Measurements from ENCODE around the gene BARX2.

The BARX2 gene

DNA sequence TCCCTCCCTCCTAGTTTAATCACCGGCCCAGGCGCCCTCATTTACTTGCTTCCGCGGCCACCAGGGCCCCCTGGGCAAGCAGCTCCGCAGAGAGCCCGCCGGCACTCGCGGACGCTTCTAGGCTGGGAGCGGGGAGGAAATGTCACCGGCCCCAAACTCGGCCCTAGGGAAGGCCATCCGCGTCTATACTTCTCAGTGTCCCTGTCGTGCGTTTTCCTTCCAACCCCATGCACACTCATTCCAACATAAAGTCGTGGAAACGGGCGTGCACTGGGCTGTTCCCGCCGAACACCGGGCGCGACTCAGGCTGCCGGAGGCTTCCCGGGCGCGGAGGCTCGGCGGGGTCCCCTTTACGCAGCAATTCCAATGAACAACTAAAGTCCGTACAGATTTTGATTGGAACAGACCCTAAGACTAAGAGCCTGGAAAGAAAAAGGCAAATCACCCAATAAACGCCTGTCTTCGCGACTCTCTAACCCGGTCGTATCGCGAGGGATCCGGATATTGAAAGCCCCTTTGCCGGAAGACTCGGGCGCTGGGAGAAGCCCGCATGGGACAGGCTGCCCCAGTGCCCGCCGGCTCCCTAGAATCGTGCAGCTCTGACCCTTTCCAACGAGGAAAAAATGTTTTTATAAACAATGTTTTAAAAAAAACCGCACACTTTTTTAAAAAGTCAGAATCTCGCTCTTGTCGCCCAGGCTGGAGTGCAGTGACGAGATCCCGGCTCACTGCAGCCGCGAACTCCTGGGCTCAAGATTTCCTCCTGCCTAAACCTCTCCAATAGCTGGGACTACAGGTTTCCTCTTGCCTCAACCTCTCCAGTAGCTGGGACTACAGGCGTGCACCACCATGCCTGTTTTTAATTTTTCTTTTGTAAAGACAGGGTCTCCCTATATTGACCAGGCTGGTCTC lies 1.3 kb upstream of the BARX2 start:
- DNase-seq, result no peak

DNA sequence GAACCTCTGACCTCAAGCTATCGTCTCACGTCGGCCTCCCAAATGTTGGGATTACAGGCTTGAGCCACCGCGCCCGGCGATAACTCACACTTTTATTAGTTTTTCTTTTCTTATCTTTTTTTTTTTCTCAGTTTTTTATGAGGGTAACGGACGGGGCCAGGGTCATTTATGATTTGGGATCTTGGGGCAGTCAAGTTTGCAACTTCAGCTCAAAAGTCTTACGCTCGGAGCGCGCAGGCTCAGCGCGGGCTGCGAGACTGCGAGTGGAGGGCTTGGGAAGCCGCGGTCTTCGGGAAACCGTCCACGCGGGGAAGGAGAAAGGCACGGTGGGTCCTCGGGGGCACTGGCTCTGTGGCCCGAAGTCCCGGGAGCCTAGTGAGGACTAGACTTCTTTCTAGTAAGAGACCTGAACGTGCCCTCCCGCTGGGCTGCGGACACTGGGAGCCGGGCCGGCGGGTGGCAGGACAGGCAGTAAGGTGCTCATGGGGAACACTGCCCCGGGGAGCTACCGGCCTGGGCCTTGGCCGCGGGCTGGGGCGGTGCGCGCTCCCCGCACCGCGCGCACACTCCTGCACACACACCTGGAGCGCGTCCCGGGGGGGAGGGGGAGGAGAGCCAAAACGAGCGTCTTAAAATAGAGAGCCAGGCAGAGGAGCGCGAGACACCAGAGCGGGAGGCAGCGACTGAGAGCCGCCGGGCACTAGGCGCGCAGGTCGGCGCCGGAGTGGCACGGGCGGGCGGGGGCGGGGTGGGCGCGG lies 476 bp upstream of the BARX2 start:
- DNase-seq, result no peak

DNA sequence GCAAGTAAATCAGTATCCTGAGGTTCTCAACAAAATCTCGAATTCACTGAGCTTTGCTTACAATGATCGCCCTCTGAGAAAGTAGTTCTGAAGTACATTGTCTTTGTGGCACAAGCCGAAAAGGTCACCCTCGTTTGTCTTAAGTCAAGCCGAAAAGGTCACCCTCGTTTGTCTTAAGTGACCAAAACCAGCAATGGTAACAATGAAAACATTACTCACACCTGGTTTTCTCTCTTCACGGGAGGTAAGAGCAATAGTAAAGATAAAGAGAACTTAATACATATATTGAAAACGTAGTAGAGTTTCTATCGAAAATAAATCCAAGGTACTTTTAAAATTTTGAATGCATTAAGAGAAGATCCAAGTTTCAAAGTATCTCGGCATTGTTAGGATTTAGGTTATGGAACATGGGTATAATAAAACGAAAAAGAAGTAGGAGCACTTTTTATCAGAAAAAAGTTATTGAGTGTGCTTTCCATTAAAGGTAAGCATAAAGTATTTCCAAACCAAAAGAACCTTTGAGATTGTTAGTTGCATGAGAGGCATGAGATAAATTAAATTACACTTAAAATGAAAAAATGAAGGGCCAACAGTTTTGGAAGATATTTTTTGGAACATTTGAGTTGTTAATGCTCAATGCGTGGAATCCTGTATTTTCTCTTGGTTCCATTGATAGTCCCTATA lies 1.2 kb downstream of the BARX2 start:
- no peak for DNase-seq

DNA sequence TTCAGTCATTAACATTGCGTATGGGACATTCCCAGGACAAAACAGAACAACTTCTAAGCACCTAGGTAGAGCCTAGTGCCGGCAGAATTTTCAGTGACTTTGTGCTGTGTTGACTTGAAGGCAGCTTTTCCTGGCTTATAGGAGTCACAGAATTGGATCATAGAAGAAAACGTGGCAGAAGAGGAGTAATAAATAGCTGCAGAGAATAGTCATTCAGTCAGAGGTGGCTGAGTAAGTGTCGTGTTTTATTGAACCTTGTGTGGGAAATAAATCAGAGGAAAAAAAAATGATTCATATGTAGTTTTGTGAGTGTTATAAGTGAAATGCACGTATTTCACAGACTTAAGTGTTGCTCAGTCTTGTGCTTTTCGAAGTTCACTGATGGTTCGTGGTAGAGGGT lies 2.1 kb downstream of the BARX2 start:
- no peak for DNase-seq

DNA sequence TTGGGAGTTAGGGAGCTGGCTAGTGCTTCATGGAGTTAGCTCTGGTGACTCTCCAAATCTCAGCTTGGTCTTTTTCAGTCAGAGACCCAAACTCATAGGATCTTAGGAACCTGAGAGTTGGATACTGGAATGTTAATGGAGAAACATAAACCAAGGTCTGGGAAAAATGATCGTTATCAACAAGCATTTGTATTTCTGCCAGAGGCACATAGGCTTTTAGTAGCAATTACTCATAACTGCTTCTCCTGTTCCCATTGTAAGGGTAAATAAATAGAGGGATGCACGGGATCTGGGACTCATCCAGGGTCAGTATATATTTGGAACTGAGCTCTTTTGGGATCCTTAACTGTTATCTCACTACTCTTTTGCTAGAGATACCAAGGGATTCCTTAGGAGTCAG lies 4.8 kb downstream of the BARX2 start:
- DNase-seq, result no peak

DNA sequence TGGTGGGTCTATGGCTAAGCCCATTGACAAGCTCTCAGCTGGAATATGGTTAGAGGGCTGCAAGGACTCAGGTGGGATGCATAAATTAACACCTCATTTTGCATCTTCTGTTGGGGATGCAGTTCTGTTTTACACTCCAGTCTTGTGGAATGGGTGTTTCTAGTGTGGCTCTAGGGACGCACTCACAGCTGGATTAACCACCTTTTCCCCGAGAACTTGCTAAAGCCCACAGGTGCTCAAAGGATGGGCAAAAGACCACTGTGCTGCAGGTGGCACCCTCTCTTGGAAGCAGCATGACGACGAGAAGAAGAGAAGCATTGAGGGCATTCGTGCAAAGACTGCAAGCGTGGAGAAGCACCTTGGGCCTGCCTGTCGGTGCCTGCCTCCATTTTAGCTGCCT lies 6.9 kb downstream of the BARX2 start:
- no peak for DNase-seq

DNA sequence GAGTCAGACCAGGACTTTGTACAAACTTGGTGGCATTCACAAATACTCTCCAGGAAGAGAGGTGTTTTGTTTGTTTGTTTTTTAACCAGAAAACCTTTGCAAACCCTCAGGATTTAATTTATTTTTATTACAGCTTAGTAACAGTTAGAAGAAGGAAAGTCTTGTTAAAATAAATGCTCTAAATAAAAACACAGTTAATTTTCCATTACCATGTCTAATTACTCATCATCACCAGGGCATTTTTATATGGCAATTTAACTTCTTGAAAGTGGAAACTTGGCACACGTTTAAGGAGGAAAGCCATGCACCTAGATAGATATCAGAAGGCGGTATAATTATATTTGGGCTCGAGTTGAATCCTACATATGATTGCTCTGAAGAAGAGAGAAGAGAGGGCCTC lies 7.4 kb downstream of the BARX2 start:
- DNase-seq, result no peak

DNA sequence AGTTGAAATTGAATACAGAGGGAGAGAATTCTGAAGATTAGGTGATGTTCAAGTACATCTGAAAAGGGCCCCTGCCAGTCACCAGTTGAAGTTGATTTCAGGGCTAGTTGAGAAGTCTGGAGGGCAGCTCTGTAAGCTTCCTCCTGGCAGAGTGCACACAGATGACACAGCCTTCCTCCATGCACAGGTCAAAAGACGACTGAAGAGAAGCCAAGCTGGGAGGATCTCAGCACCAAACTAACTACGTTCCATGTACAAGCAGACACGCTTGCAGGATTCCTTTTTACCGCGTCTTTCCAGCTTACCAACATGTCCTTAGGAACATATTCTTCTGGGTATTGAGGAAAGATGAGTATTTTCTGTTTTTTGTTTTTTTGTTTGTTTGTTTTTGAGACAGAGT lies 7.9 kb downstream of the BARX2 start:
- no peak for DNase-seq

DNA sequence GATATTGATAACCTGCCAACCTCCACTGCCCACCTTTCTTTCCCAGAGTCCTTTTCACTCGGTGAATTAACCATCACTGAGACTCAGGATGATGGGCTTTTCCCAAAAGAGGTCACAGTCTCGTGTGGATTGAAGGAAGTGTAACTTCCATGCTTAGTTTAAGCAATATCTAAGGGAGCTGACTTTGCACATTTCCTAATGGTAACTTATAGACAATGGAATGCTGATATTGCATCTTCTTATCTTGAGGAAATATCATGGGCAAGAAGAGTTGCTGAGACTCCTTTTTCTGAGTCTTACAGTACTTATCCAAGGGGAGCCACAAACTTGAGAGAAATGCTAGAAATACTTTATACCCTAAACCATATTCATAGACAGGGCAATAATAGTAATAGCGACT lies 8.8 kb downstream of the BARX2 start:
- DNase-seq, result no peak

DNA sequence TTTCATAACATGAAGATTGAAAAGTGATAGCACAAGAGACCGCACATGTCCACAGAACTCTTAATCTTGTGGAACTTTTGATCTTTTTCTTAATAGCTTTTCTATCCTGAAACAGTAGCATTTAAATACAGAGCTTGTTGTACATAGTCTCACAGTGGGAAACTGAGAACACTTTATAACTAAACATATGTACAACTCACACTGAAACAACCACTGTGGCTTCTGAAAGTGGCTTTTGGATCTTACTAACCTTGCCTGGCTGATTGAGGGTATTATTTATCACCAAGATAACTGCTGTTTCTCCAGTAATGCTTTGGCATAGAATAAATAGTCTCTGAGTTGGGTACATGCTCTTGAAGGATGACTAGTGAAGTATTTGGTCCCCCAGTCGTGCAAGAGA lies 10.2 kb downstream of the BARX2 start:
- no peak for DNase-seq

DNA sequence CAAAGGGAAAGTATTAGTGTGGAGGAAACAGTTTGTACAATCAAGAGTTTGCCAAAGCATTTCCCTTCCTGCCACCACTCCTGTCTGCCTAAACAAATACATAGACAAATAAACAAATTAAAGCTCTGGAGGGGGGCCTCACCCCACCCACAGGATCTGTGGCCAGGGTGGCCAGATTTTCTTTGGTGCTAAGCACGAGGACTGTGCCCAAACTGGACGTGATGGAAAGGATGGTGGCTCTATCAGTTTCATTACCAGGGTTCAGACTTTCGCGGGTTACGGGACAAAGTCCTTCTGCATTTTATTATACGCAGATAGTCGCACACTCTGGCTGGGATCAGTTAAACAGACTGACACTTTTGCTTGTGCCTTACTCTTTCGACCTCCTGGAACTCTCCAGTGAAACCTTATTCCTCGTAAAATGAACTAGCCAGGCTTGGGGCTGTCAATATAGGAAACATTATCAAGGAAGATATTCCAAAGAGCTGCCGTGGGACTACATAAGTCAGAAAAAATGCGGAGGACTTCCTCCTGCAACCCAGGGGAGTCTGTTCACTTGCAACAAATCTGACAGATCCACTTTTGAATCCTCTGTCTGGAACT lies 11.2 kb downstream of the BARX2 start:
- no peak for DNase-seq

DNA sequence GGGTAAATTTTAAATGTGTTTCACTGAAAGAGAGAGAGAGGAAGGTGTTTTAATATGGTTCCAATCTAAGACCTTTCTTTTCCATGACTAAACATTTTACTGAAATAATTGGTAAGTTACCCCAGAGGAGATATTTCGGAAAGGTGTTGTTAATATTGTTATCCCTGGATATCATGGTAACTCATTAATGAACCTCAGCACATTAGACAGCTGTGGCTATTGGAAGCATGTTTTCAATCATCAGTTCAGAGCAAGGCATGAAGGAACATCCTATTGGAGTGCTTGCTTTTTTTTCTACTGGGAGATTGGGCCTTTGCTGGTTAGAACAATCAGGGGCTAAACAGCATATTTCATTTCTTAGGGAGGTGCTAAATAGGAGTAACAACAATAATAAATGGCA lies 11.8 kb downstream of the BARX2 start:
- DNase-seq, result no peak

DNA sequence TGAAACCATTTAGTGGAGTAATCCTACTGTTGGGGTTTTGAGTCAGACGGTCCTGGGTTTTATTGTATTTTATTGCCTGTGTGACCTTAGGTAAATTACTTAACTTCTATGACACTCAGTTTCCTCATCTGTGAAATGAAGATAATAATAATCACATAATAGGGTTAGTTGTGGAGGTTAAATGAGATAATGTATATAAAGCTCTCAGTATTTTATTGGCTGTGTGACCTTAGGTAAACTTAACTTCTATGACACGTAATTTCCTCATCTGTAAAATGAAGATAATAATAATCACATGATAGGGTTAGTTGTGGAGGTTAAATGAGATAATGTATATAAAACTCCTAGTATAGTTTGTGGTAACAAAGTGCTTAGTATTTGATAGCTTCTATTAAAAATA lies 13.2 kb downstream of the BARX2 start:
- no peak for DNase-seq

DNA sequence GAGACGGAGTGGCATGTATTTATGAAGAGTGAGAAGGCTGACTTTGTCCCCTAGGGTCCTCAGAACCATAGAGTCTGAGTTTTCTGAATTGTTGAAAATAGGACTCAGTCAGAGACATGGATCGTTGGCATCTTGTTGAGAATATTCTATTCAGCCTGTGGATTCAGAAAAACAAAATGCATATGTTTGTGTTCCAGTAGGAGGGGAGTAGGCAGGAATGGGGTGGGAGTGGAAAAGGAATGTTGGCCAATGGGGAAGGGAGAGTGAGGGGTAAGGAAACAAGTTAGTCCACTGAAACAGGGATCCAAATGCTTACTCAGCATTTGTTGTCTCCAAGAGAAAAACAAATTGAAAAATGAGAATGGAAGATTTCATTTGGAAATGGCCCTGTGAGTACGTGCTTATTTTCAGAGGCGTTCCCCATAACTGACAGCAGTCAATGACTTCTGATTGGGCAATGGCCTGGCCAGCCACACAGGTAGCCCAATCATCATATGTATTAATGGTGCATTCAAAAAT lies 14.7 kb downstream of the BARX2 start:
- DNase-seq, result no peak

DNA sequence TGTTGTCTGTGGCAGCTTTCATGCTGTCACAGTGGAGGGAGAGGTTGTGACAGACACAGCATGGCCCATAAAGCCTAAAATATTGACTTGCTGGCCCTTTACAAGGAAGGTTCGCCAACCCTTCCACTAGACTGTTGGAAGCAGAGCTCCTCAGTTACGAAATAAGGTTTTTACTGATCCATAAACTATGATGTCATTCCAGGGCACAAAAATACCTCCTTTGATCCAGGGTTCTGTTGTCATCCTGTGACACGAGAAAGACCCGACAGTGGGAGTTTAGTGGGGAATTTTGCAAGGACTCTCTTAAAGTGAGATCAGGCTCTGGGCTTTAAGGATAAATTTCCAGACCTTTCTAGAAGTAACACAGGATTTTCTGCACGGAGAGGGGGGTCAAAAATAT lies 15.7 kb downstream of the BARX2 start:
- no peak for DNase-seq

DNA sequence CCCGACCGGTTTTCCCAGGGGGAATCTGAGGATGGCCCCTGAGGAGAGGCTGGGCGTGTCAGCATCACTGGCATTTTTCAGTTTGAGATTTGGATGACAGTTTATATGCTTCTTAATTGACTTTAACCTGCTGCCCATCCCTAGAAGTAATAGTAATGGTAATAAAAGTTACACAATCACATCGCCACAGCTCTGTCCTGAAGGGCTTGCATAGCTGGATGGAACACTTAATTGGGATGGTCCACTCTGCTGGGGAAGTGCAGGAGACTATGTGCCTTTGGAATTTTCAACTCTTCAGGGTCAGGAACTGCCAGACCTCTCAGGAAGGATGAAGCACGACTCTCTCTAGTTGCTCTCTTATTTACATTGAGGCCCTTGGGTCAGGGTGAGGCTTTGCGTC lies 16.2 kb downstream of the BARX2 start:
- DNase-seq, result no peak

DNA sequence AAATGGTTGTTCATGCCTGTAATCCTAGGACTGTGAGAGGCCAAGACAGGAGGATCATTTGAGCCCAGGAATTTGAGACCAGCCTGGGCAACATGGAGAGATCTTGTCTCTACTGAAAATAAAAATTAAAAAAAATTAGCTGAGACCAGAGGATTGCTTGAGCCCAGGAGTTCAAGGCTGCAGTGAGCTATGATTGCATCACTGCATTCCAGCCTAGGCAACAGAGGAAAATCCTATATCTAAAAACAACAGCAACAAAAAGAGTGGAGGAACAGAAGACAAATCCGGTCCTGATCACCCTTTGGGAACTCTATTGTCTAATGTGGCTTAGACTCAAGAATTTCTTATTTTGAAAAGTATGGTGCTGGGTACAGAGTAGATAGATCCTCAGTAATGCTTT lies 17.3 kb downstream of the BARX2 start:
- no peak for DNase-seq

DNA sequence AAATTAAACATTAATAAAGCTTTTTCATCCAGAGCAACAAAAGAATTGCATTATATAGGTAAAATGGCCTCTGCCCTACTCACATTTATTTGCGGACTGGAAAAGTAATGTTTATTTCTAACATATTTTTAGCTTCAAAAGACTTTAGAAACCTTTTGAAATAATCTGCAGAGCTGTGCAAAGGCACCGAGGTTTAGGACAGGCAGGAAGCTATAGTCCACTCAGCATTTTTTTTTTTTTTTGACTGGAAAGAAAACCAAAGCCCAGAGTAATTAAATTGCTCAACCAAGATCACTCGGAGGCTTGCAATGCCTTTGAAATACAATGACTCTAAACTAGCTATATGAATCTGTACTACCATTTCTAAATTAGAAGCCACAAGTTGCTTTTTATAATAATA lies 19.1 kb downstream of the BARX2 start:
- DNase-seq, result no peak

DNA sequence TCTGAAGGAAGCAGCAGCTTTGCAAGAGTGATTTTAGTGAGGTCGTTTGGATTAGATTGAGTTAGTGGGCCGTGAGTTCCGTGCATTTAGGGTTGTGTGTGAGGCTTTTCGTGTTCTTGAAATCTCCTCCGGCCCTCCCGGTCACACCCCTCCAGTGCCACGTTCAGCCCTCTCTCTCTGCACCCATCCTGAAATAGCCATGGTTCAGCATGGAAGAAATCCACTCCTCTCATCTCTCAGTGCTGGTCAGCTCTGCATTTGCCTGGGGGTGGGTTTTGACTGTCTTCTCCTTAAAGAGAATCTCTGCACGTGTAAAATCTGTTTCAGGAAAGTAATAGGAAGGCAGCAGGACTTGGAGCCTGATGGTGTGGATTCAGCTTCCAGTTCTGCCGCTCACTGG lies 19.8 kb downstream of the BARX2 start:
- DNase-seq, result no peak

DNA sequence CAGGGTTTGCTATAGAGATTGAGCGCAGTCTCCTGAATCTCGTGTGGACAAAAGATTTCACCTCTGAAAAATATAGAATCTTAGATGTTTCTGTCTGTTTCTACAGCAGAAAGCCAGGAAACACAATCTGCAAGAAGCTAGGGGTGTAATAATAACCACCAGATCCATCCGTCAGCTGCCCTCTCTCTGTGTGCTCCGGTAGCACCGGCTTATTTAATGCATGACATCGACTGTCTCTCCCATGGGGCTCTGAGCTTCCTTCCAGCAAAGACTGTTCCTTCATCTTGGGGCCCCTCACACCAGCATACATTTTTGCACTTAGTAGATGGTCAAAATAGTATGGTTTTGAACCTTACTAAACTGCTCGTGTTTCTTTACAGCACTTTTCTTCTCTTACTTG lies 20.2 kb downstream of the BARX2 start:
- no peak for DNase-seq

DNA sequence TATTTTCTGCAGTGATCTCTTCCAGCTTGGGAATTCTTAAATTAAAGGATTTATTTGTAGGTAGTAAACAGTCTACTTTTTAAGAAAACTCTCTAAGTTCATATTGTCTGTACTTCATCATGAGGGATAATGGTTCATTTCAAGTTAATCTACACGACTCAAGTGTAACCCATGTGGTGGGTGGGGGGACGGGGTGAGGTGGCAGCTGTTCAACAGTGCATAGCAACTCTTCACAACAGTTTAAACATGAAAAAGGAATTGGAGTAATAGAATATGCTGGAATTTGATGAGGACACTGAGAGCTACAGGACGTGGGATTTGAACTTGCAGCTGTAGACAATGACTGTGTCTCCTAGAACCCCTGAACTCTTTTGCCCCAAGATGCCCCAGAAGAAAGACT lies 20.8 kb downstream of the BARX2 start:
- DNase-seq, result no peak

DNA sequence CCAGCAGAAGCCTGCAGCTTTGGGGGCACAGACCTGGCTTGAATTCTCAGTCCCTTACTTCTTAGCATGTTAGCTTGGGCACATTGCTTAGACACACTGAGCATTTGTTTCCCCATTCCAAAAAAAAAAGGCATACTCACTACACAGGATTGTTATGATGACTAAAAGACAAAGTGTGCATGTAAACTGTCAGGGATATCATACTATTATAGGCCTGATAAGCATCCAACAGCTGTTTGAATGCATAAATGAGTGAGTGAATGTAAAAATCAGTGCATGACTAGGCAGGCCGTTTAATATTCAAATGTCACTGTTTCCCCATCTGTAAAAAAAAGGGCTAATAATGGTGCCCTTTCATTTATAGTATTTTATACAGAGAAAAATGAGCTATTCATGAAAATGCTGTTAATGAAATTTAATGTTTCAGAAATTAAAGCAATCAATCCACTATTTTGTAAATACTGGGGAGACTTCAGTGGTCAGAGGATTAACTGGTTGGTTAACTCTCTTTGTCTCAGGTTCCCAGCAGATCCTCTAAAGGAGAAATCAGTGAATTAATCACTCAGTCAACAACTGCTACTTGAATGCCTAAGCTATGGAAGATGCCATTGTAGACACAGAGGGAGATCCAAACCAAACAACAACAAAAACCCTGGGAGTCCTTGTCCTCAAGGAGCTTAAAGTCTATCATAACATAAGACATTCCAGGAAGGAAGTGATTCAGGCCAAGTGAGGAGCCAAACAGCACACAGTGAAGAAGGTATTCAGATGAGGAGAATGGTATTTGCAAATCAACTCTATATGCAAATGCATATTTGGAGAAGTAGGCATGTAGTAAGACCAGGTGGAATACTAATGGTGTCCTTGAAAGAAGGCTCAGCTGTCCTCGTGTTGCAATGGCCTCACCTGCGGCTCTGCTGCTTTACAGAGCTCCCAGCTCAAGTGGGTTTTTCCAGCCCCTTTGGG lies 26.8 kb downstream of the BARX2 start:
- no peak for DNase-seq
